ENCODE data around the gene KIF18B. TPM values are rescaled to one million over a fixed set of nuclear protein-coding genes. Genes with fewer than 3 reads are reported as not detected.
A peak's percentile ranks its signal among the peaks of the same experiment; 100 is the strongest.

KIF18B gene
- total and polyA plus RNA-seq, 2 of the 13 experiments (the other 11 are each of a cell fraction or from before 2014, with no cell fraction given): 15.2 to 15.3 TPM

GRCh38 chr17:44955674-44956425 is 8.3 kb upstream of the KIF18B start:
- in situ Hi-C loops (cut with HindIII; ENCODE audit: extremely low pct_ligation_motif_present, low pct_unique_long_range_greater_than_20kb) (no loop called here), intact Hi-C loops (cut with micrococcal nuclease; ENCODE audit: unreplicated experiment) (no loop called here)
- Histone ChIP-seq H3K36me3 (replicated peaks in 1 of 2; ENCODE audit: control insufficient read depth in 1 of 2, insufficient read depth in 2 of 2, low read length in 2 of 2) (no peaks in the 10 kb centered on the region), H3K4me1 (ENCODE audit: insufficient read depth, low read length) (peaks cover 27% of the 10 kb centered on the region), H3K9ac (ENCODE audit: insufficient read depth, low read depth, low read length) (no peak overlapping the region), H2AFZ (ENCODE audit: low read length) (no peak overlapping the region), H3K4me2 (ENCODE audit: low read depth, low read length) (peak overlapping the region; percentile 84; the same call in 1 of the 2 replicates), H3K79me2 (ENCODE audit: insufficient read depth, low read length) (no peaks in the 10 kb centered on the region), H4K20me1 (ENCODE audit: insufficient read depth, low read length) (no peaks in the 10 kb centered on the region), H3K9me3 (ENCODE audit: low read length) (no peaks in the 10 kb centered on the region), H3K27ac (ENCODE audit: extremely low read length, insufficient read depth, low read length) (no peak overlapping the region), H3K27me3 (ENCODE audit: control insufficient read depth in 1 of 2, insufficient read depth in 2 of 2, low read length in 2 of 2) (peaks cover 0 to 9% of the 10 kb centered on the region in 2 experiments; a peak in 1 of 5 replicates), H3K4me3 (replicated peaks in 1 of 3; ENCODE audit: insufficient read depth in 1 of 3, low read depth in 2 of 3, low read length in 3 of 3) (no peak overlapping the region)
- no peak for ATAC-seq
- FAIRE-seq: no peak
- 50% methylated on average over 7 of the region's 8 CpGs for WGBS (ENCODE audit: low lambda C conversion rate)
- TF ChIP-seq, protein P1, sequence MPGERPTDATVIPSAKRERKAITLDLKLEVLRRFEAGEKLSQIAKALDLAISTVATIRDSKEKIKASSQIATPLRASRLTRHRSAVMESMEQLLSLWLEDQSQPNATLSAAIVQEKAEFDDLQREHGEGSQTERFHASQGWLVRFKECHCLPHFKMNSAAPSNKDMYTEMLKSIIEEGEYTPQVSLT (CRISPR knock-in tag; IDR thresholded peaks at IDR 0.05; ENCODE audit: borderline replicate concordance, low read depth): no peak
- TF ChIP-seq ZNF652 (CRISPR knock-in tag; IDR thresholded peaks at IDR 0.05; ENCODE audit: borderline replicate concordance, low read depth) (peak; percentile 31; the same call in 1 of the 2 replicates), ZNF143 (CRISPR knock-in tag; IDR thresholded peaks at IDR 0.05) (no peak), BHLHE40 (IDR thresholded peaks at IDR 0.05; ENCODE audit: low read length) (no peak)
- POLR2A ChIA-PET: no interaction called here
- CTCF ChIA-PET (ENCODE audit: low intra/inter-chr PET ratio, low total read pairs): no interaction called here
- no peak for DNase-seq (ENCODE audit: low spot score)
- BruUV-seq (replicated peaks): no TSS peak

DNA sequence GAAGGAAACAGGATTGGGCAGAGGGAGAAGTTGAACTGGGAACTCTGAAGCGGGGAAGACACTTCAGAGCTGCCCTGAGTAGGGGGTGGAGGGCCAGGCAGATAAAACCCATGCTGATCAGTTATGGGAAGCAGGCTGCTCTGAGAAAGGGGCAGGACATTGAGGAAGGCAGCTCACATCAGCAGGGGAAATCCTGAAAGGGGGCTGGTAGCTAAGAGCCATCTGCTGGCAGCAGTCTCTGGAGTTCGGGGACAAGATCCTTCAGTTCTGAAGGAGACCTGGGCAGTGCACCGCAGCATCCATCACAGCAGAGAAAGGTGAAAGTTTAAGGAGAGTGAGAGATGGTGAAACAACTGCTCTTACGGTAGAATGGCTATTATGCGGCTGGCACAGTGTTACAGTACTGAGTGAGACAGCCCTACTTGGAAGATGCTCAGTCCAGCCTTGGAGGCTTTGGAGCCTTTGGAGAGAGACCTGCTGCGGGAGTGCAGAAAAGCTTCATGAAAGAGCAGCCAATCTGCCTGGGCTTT is 5.4 kb upstream of the KIF18B start:
- no TSS peak for BruUV-seq (replicated peaks)
- Histone ChIP-seq H2AFZ (ENCODE audit: low read length) (no peak overlapping the region), H3K27ac (ENCODE audit: extremely low read length, insufficient read depth, low read length) (no peak overlapping the region), H3K36me3 (replicated peaks in 1 of 2; ENCODE audit: control insufficient read depth in 1 of 2, insufficient read depth in 2 of 2, low read length in 2 of 2) (no peaks in the 10 kb centered on the region), H3K4me3 (replicated peaks in 1 of 3; ENCODE audit: insufficient read depth in 1 of 3, low read depth in 2 of 3, low read length in 3 of 3) (no peak overlapping the region), H3K27me3 (ENCODE audit: control insufficient read depth in 1 of 2, insufficient read depth in 2 of 2, low read length in 2 of 2) (0 out of 5 replicates have a peak, but pooled peaks cover 0 to 4% of the 10 kb centered on the region in 2 experiments), H3K9ac (ENCODE audit: insufficient read depth, low read depth, low read length) (no peak overlapping the region), H4K20me1 (ENCODE audit: insufficient read depth, low read length) (no peaks in the 10 kb centered on the region), H3K9me3 (ENCODE audit: low read length) (no peaks in the 10 kb centered on the region), H3K4me1 (ENCODE audit: insufficient read depth, low read length) (peaks cover 40% of the 10 kb centered on the region), H3K4me2 (ENCODE audit: low read depth, low read length) (no peak overlapping the region), H3K79me2 (ENCODE audit: insufficient read depth, low read length) (no peaks in the 10 kb centered on the region)
- ATAC-seq (no peak), DNase-seq (ENCODE audit: low spot score) (no peak), FAIRE-seq (no peak)
- in situ Hi-C loops (cut with HindIII; ENCODE audit: extremely low pct_ligation_motif_present, low pct_unique_long_range_greater_than_20kb): no loop called here
- WGBS (ENCODE audit: low lambda C conversion rate): 48% methylated on average over 6 of the region's 6 CpGs
- ChIA-PET CTCF (ENCODE audit: low intra/inter-chr PET ratio, low total read pairs) (no interaction called here), POLR2A (interaction anchor here (1.2 kb wide), 1 partner anchor 15 kb away, joined by 3 read pairs; the partner anchor contains the start of gene C1QL1)
- intact Hi-C loops (cut with micrococcal nuclease; ENCODE audit: unreplicated experiment): no loop called here
- no peak for TF ChIP-seq TBP (CRISPR knock-in tag; IDR thresholded peaks at IDR 0.05)
- no peak for TF ChIP-seq GATA4 (IDR thresholded peaks at IDR 0.05; ENCODE audit: borderline replicate concordance, low read depth)
- no peak for TF ChIP-seq ATAD3A (CRISPR knock-in tag; IDR thresholded peaks at IDR 0.05)
- no peak for TF ChIP-seq REPIN1 (CRISPR knock-in tag; IDR thresholded peaks at IDR 0.05; ENCODE audit: borderline replicate concordance, low read depth)
- no peak for TF ChIP-seq ZNF282 (IDR thresholded peaks at IDR 0.05; ENCODE audit: partially characterized antibody)
- TF ChIP-seq ADNP (CRISPR knock-in tag; IDR thresholded peaks at IDR 0.05): no peak
- TF ChIP-seq ZNF256 (CRISPR knock-in tag; conservative IDR thresholded peaks at IDR 0.05): no peak
- no peak for TF ChIP-seq NR1H2 (CRISPR knock-in tag; IDR thresholded peaks at IDR 0.05; ENCODE audit: borderline replicate concordance, low read depth)
- no peak for TF ChIP-seq ZNF562 (CRISPR knock-in tag; IDR thresholded peaks at IDR 0.05; ENCODE audit: borderline replicate concordance)
- TF ChIP-seq, protein P2, sequence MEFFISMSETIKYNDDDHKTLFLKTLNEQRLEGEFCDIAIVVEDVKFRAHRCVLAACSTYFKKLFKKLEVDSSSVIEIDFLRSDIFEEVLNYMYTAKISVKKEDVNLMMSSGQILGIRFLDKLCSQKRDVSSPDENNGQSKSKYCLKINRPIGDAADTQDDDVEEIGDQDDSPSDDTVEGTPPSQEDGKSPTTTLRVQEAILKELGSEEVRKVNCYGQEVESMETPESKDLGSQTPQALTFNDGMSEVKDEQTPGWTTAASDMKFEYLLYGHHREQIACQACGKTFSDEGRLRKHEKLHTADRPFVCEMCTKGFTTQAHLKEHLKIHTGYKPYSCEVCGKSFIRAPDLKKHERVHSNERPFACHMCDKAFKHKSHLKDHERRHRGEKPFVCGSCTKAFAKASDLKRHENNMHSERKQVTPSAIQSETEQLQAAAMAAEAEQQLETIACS (CRISPR knock-in tag; IDR thresholded peaks at IDR 0.05): no peak
- no peak for TF ChIP-seq TARDBP (CRISPR knock-in tag; IDR thresholded peaks at IDR 0.05)
